ENCODE results near the gene CDK19. TPM values are rescaled to one million over a fixed set of nuclear protein-coding genes. Genes with fewer than 3 reads are reported as not detected.

Gene CDK19
- polyA plus RNA-seq, 1 experiment, result 21.4 TPM

DNA sequence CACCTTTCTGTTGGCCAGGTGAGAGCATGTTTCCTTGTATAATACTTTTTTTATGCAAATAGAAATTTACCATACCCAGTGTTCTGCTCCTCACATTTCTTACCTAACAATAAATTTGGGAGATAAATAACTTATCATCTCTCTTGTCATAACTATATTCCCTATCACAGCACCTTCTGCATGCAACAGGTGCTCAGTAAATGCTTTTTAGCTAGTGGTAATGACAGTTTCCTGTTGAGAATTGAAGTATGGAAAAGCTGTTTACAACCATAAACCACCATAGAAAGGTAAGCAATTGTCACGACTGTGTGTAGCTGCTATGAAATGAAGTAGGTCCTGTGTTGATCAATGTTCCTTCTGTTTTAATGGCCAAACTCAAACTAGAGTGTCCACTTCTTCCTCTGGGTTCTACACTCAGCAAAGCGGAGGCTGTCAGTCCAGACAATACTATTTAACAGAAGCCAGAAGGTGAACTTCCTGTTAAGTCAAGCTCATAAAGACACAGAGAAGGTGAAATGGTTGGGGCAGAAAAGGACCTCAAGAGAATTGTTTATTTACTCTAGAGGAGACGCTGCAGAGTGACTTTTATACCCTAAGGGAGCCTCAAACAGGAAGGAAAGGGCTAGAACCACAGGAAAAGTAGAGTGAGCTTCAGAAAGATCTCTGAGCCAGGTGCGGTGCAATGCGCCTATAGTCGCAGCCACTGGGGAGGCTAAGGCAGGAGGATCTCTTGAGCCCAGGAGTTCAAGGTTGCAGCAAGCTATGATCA lies 254.8 kb downstream of the CDK19 start:
- ChIA-PET POLR2A (no interaction called here), CTCF (no interaction called here)
- no peaks in the 10 kb centered on the region for H3K27me3 ChIP-seq (ENCODE audit: control insufficient read depth, insufficient read depth, low read length)

More for the DNA sequence above, 254.8 kb downstream of the CDK19 start:
- H3K4me3 ChIP-seq (ENCODE audit: low read depth, low read length), result no peak overlapping the region
- DNase-seq (ENCODE audit: low read depth, low spot score), result no peak
- no peak overlapping the region for H3K27ac ChIP-seq (ENCODE audit: low read depth, low read length)
- no peaks in the 10 kb centered on the region for H3K9me3 ChIP-seq (ENCODE audit: control insufficient read depth, insufficient read depth, low read length)
- TF ChIP-seq, protein P1, sequence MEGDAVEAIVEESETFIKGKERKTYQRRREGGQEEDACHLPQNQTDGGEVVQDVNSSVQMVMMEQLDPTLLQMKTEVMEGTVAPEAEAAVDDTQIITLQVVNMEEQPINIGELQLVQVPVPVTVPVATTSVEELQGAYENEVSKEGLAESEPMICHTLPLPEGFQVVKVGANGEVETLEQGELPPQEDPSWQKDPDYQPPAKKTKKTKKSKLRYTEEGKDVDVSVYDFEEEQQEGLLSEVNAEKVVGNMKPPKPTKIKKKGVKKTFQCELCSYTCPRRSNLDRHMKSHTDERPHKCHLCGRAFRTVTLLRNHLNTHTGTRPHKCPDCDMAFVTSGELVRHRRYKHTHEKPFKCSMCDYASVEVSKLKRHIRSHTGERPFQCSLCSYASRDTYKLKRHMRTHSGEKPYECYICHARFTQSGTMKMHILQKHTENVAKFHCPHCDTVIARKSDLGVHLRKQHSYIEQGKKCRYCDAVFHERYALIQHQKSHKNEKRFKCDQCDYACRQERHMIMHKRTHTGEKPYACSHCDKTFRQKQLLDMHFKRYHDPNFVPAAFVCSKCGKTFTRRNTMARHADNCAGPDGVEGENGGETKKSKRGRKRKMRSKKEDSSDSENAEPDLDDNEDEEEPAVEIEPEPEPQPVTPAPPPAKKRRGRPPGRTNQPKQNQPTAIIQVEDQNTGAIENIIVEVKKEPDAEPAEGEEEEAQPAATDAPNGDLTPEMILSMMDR (IDR thresholded peaks at IDR 0.05; ENCODE audit: low read depth, low read length), result no peak

Small RNA genes within 50 kb of the gene (small RNA-seq; reads per million reads assigned to genes)
- gene RNU6-1115P (ENCODE audit: insufficient read length, low read depth) (not detected), gene RNU6-957P (ENCODE audit: insufficient read length, low read depth) (not detected), gene SNORA40C (ENCODE audit: insufficient read length, low read depth) (not detected)

Other genes starting within 250 kb of the CDK19 start
- 58.0 and 84.5 TPM in 2 replicates for gene AMD1, start 59.3 kb upstream of the CDK19 start, polyA plus RNA-seq (2011; rRNA removed)
- 49.2 and 65.7 TPM in 2 replicates for gene GTF3C6, start 143.2 kb upstream of the CDK19 start, polyA plus RNA-seq (2011; rRNA removed)
- 25.0 and 36.6 TPM in 2 replicates for gene RPF2, start 166.6 kb upstream of the CDK19 start, polyA plus RNA-seq (2011; rRNA removed)